HL-60 (cell line): Measurements from ENCODE around the gene MAS1L.

ENCODE experiments used
- DNase-seq, 2 experiments: peaks; one replicate each; pipeline ENCODE4 v3.0.0-alpha.2; 2010 to 2020; ENCODE audit warnings: low read depth in 1 of 2, low spot score in 1 of 2
- H3K27ac ChIP-seq: fragments of 250-450 bp; sonication (Bioruptor Pico); replicated peaks from 2 replicates; pipeline ENCODE4 v1.5.1; 2020; ENCODE audit warnings: mild to moderate bottlenecking, moderate library complexity
- H3K27me3 ChIP-seq: fragments of 250-450 bp; sonication (Bioruptor Pico); 2 replicates; pipeline ENCODE4 v1.5.1; 2021; ENCODE audit warnings: mild to moderate bottlenecking, moderate library complexity; ENCODE audit not compliant: insufficient read depth, poor library complexity, severe bottlenecking
- H3K4me3 ChIP-seq: replicated peaks from 2 replicates; pipeline ENCODE4 v1.5.1; 2011; ENCODE audit warnings: mild to moderate bottlenecking, control low read depth, low read length; ENCODE audit not compliant: insufficient read depth
- GABPA ChIP-seq: IDR thresholded peaks from 2 replicates; pipeline ENCODE4 v1.6.1; 2012; ENCODE audit warnings: low read depth
- POLR2AphosphoS5 ChIP-seq: IDR thresholded peaks from 2 replicates; pipeline ENCODE4 v1.6.1; 2012; ENCODE audit warnings: low read depth
- REST ChIP-seq: IDR thresholded peaks from 2 replicates; pipeline ENCODE4 v1.6.1; 2012; ENCODE audit warnings: low read depth; ENCODE audit not compliant: insufficient replicate concordance
- SPI1 ChIP-seq: IDR thresholded peaks from 2 replicates; pipeline ENCODE4 v1.6.1; 2012; ENCODE audit warnings: low read depth, mild to moderate bottlenecking, borderline replicate concordance
- TF ChIP-seq, protein P1 (sequence below): IDR thresholded peaks from one replicate; pipeline ENCODE4 v1.5.1; 2011; ENCODE audit warnings: low read length, control low read depth, inconsistent platforms; ENCODE audit not compliant: insufficient read depth

The MAS1L gene

DNA sequence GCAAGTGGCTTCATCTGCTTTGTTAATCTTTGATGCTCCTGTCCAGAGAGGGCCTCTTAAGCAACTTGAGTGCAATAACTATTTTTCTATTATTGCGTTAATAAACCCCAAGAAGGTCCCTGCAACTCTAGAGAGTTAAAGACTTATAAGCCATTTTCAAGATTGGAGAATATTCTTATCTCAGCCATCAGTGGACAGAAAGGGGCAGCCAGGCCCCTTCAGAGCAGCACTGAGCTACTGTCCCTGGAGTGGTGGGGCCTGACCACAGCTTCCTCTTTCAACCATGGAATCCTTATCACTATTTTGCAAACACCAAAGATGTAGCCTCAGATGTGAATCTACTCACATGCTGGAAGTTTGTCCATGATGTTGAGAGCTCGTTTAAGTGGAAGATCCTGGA, 2.8 kb upstream of the MAS1L start:
- no peaks in the 10 kb centered on the region for H3K27me3 ChIP-seq
- no peak overlapping the region for H3K4me3 ChIP-seq
- TF ChIP-seq GABPA (no peak), REST (no peak), POLR2AphosphoS5 (peak; percentile 52; the same call in 1 of the 2 replicates), SPI1 (peak; percentile 35; the same call in 1 of the 2 replicates)
- TF ChIP-seq, protein P1, sequence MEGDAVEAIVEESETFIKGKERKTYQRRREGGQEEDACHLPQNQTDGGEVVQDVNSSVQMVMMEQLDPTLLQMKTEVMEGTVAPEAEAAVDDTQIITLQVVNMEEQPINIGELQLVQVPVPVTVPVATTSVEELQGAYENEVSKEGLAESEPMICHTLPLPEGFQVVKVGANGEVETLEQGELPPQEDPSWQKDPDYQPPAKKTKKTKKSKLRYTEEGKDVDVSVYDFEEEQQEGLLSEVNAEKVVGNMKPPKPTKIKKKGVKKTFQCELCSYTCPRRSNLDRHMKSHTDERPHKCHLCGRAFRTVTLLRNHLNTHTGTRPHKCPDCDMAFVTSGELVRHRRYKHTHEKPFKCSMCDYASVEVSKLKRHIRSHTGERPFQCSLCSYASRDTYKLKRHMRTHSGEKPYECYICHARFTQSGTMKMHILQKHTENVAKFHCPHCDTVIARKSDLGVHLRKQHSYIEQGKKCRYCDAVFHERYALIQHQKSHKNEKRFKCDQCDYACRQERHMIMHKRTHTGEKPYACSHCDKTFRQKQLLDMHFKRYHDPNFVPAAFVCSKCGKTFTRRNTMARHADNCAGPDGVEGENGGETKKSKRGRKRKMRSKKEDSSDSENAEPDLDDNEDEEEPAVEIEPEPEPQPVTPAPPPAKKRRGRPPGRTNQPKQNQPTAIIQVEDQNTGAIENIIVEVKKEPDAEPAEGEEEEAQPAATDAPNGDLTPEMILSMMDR, result no peak
- peak; percentile 5 to 60 for DNase-seq
- H3K27ac ChIP-seq, result no peak overlapping the region

DNA sequence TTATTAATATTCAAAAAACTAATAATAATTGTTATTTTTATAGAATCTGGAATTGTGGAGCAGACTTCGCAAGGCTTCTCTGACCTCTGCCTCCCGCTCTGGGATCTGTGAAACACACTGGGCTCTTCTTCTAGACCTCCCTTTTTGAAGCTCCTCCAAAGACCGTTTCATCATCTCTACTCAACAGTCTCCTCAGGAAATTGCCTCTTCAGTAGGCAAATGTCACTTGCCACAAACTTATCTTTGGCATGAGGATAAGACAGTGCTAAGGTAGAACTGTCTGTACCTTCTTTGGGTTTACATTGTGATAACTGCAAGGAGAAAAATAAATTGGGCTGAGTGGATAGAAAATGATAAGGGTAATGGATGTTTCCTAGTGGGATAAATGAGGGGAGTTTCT, 2.3 kb upstream of the MAS1L start:
- TF ChIP-seq, protein P1, result no peak
- TF ChIP-seq REST, result no peak
- TF ChIP-seq POLR2AphosphoS5, result no peak
- TF ChIP-seq SPI1, result no peak
- no peak for TF ChIP-seq GABPA
- Histone ChIP-seq H3K27ac (no peak overlapping the region), H3K27me3 (no peaks in the 10 kb centered on the region), H3K4me3 (no peak overlapping the region)
- peak in 1 of 2 experiments; percentile 9 for DNase-seq

- TF ChIP-seq SPI1, result no peak
- TF ChIP-seq, protein P1, result no peak
- TF ChIP-seq REST, result no peak
- TF ChIP-seq POLR2AphosphoS5, result no peak
- no peak for TF ChIP-seq GABPA
- Histone ChIP-seq H3K27me3 (no peaks in the 10 kb centered on the region), H3K27ac (no peak overlapping the region), H3K4me3 (no peak overlapping the region)
- no peak for DNase-seq
Measured at GRCh38 chr6:29489286-29489685, 1.5 kb upstream of the MAS1L start.
